ENCODE measurements around the gene EPB41L4B.
"Not testable (repeated sequence)": the region's sequence is repeated elsewhere in the genome, so short reads cannot be mapped to it uniquely, and the experiment has no call there.

Gene EPB41L4B

GRCh38 chr9:109320742-109321448, at the start of gene EPB41L4B:
Gene EPB41L4B, minus strand, starts transcription at chr9:109321059. Its CDS starts 613 bp downstream, at chr9:109320446.
- no peaks in the 10 kb centered on the region for H3K9me3 ChIP-seq (ENCODE audit: control insufficient read depth, insufficient read depth, low read length)
- H3K4me1 ChIP-seq (ENCODE audit: insufficient read depth, low read length): peaks cover 22% of the 10 kb centered on the region
- peak within 1 kb of the TSS; percentile 68 for H3K9ac ChIP-seq (ENCODE audit: low read depth, low read length)
- H3K36me3 ChIP-seq (ENCODE audit: insufficient read depth, low read length): no peaks in the 10 kb centered on the region

- no peak overlapping the region for H3K9ac ChIP-seq (ENCODE audit: low read depth, low read length)
- H3K4me1 ChIP-seq (ENCODE audit: insufficient read depth, low read length): no peaks in the 10 kb centered on the region
- H3K9me3 ChIP-seq (ENCODE audit: control insufficient read depth, insufficient read depth, low read length): no peaks in the 10 kb centered on the region
- H3K36me3 ChIP-seq (ENCODE audit: insufficient read depth, low read length): no peaks in the 10 kb centered on the region
Measured at GRCh38 chr9:109369285-109369684, 48.4 kb upstream of the EPB41L4B start.

GRCh38 chr9:109360771-109361170, 39.9 kb upstream of the EPB41L4B start:
- Histone ChIP-seq H3K9ac (ENCODE audit: low read depth, low read length) (no peak overlapping the region), H3K36me3 (ENCODE audit: insufficient read depth, low read length) (no peaks in the 10 kb centered on the region), H3K4me1 (ENCODE audit: insufficient read depth, low read length) (no peaks in the 10 kb centered on the region; the same call in 1 of the 2 replicates), H3K9me3 (ENCODE audit: control insufficient read depth, insufficient read depth, low read length) (no peaks in the 10 kb centered on the region)

GRCh38 chr9:109358968-109359603, 38.2 kb upstream of the EPB41L4B start:
- H3K36me3 ChIP-seq (ENCODE audit: insufficient read depth, low read length); H3K9ac ChIP-seq (ENCODE audit: low read depth, low read length); H3K4me1 ChIP-seq (ENCODE audit: insufficient read depth, low read length); H3K9me3 ChIP-seq (ENCODE audit: control insufficient read depth, insufficient read depth, low read length): not testable (repeated sequence)

GRCh38 chr9:109355564-109356297, 34.9 kb upstream of the EPB41L4B start:
- H3K9me3 ChIP-seq (ENCODE audit: control insufficient read depth, insufficient read depth, low read length): no peaks in the 10 kb centered on the region
- H3K36me3 ChIP-seq (ENCODE audit: insufficient read depth, low read length): no peaks in the 10 kb centered on the region
- no peak overlapping the region; the same call in 1 of the 2 replicates for H3K9ac ChIP-seq (ENCODE audit: low read depth, low read length)
- H3K4me1 ChIP-seq (ENCODE audit: insufficient read depth, low read length): no peaks in the 10 kb centered on the region; the same call in 1 of the 2 replicates

GRCh38 chr9:109354190-109354589, 33.3 kb upstream of the EPB41L4B start:
- Histone ChIP-seq H3K4me1 (ENCODE audit: insufficient read depth, low read length) (no peaks in the 10 kb centered on the region; the same call in 1 of the 2 replicates), H3K9me3 (ENCODE audit: control insufficient read depth, insufficient read depth, low read length) (no peaks in the 10 kb centered on the region), H3K36me3 (ENCODE audit: insufficient read depth, low read length) (no peaks in the 10 kb centered on the region), H3K9ac (ENCODE audit: low read depth, low read length) (no peak overlapping the region)

GRCh38 chr9:109351032-109351431, 30.2 kb upstream of the EPB41L4B start:
- H3K9me3 ChIP-seq (ENCODE audit: control insufficient read depth, insufficient read depth, low read length): no peaks in the 10 kb centered on the region; the same call in 1 of the 2 replicates
- H3K9ac ChIP-seq (ENCODE audit: low read depth, low read length): no peak overlapping the region
- H3K36me3 ChIP-seq (ENCODE audit: insufficient read depth, low read length): no peaks in the 10 kb centered on the region
- H3K4me1 ChIP-seq (ENCODE audit: insufficient read depth, low read length): no peaks in the 10 kb centered on the region; the same call in 1 of the 2 replicates

GRCh38 chr9:109349421-109349846, 28.6 kb upstream of the EPB41L4B start:
- H3K9ac ChIP-seq (ENCODE audit: low read depth, low read length): no peak overlapping the region
- no peaks in the 10 kb centered on the region for H3K36me3 ChIP-seq (ENCODE audit: insufficient read depth, low read length)
- H3K9me3 ChIP-seq (ENCODE audit: control insufficient read depth, insufficient read depth, low read length): no peaks in the 10 kb centered on the region; the same call in 1 of the 2 replicates
- 0 out of 2 replicates have a peak, but pooled peaks cover 5% of the 10 kb centered on the region for H3K4me1 ChIP-seq (ENCODE audit: insufficient read depth, low read length)

- H3K9me3 ChIP-seq (ENCODE audit: control insufficient read depth, insufficient read depth, low read length): no peaks in the 10 kb centered on the region; the same call in 1 of the 2 replicates
- H3K4me1 ChIP-seq (ENCODE audit: insufficient read depth, low read length): 0 out of 2 replicates have a peak, but pooled peaks cover 5% of the 10 kb centered on the region
- H3K9ac ChIP-seq (ENCODE audit: low read depth, low read length): no peak overlapping the region
- H3K36me3 ChIP-seq (ENCODE audit: insufficient read depth, low read length): no peaks in the 10 kb centered on the region
Measured at GRCh38 chr9:109346904-109347303, 26.0 kb upstream of the EPB41L4B start.

GRCh38 chr9:109344866-109345265, 24.0 kb upstream of the EPB41L4B start:
- H3K9ac ChIP-seq (ENCODE audit: low read depth, low read length): no peak overlapping the region
- no peaks in the 10 kb centered on the region; the same call in 1 of the 2 replicates for H3K9me3 ChIP-seq (ENCODE audit: control insufficient read depth, insufficient read depth, low read length)
- H3K4me1 ChIP-seq (ENCODE audit: insufficient read depth, low read length): 0 out of 2 replicates have a peak, but pooled peaks cover 5% of the 10 kb centered on the region
- H3K36me3 ChIP-seq (ENCODE audit: insufficient read depth, low read length): no peaks in the 10 kb centered on the region

- no peaks in the 10 kb centered on the region for H3K36me3 ChIP-seq (ENCODE audit: insufficient read depth, low read length)
- H3K4me1 ChIP-seq (ENCODE audit: insufficient read depth, low read length): 0 out of 2 replicates have a peak, but pooled peaks cover 5% of the 10 kb centered on the region
- H3K9me3 ChIP-seq (ENCODE audit: control insufficient read depth, insufficient read depth, low read length): no peaks in the 10 kb centered on the region; the same call in 1 of the 2 replicates
- no peak overlapping the region for H3K9ac ChIP-seq (ENCODE audit: low read depth, low read length)
Measured at GRCh38 chr9:109342878-109343277, 22.0 kb upstream of the EPB41L4B start.

GRCh38 chr9:109341561-109341960, 20.7 kb upstream of the EPB41L4B start:
- Histone ChIP-seq H3K36me3 (ENCODE audit: insufficient read depth, low read length) (no peaks in the 10 kb centered on the region), H3K4me1 (ENCODE audit: insufficient read depth, low read length) (0 out of 2 replicates have a peak, but pooled peaks cover 5% of the 10 kb centered on the region), H3K9ac (ENCODE audit: low read depth, low read length) (no peak overlapping the region), H3K9me3 (ENCODE audit: control insufficient read depth, insufficient read depth, low read length) (no peaks in the 10 kb centered on the region)

- H3K4me1 ChIP-seq (ENCODE audit: insufficient read depth, low read length); H3K9ac ChIP-seq (ENCODE audit: low read depth, low read length); H3K9me3 ChIP-seq (ENCODE audit: control insufficient read depth, insufficient read depth, low read length); H3K36me3 ChIP-seq (ENCODE audit: insufficient read depth, low read length): not testable (repeated sequence)
Measured at GRCh38 chr9:109340979-109341378, 20.1 kb upstream of the EPB41L4B start.

GRCh38 chr9:109336409-109336808, 15.6 kb upstream of the EPB41L4B start:
- Histone ChIP-seq H3K9me3 (ENCODE audit: control insufficient read depth, insufficient read depth, low read length) (no peaks in the 10 kb centered on the region), H3K4me1 (ENCODE audit: insufficient read depth, low read length) (no peaks in the 10 kb centered on the region), H3K9ac (ENCODE audit: low read depth, low read length) (no peak overlapping the region), H3K36me3 (ENCODE audit: insufficient read depth, low read length) (no peaks in the 10 kb centered on the region)

Data from ES-I3 (cell line).